ENCODE results near the gene PRKN. TPM values are rescaled to one million over a fixed set of nuclear protein-coding genes. Genes with fewer than 3 reads are reported as not detected.

The PRKN gene
- total RNA-seq, 1 experiment from 2014 or later: 1.2 TPM

- TF ChIP-seq CTCF (conservative IDR thresholded peaks at IDR 0.05; ENCODE audit: low read depth, low read length) (no peak), EZH2 (IDR thresholded peaks at IDR 0.05; ENCODE audit: borderline replicate concordance, low read depth, low read length, poor library complexity, severe bottlenecking) (no peak)
- Histone ChIP-seq H3K36me3 (ENCODE audit: insufficient read depth, low read length, poor library complexity, severe bottlenecking) (no peaks in the 10 kb centered on the region), H3K4me3 (ENCODE audit: low read depth, low read length, poor library complexity, severe bottlenecking) (no peak overlapping the region), H3K4me1 (ENCODE audit: insufficient read depth, low read length, poor library complexity, severe bottlenecking) (no peaks in the 10 kb centered on the region), H3K27ac (ENCODE audit: low read depth, low read length, poor library complexity, severe bottlenecking) (no peak overlapping the region), H3K9me3 (ENCODE audit: low read depth, low read length, poor library complexity, severe bottlenecking) (peaks cover 4% of the 10 kb centered on the region), H3K27me3 (replicated peaks; ENCODE audit: insufficient read depth, low read depth, low read length, poor library complexity) (no peaks in the 10 kb centered on the region)
- BruUV-seq (replicated peaks): no TSS peak
- DNase-seq (ENCODE audit: low spot score): no peak
- ChIA-PET CTCF (no interaction called here), POLR2A (ENCODE audit: low non-redundant PET) (no interaction called here)
- intact Hi-C loops (cut with micrococcal nuclease; ENCODE audit: unreplicated experiment): no loop called here
Measured at GRCh38 chr6:162032620-162033019, 694.9 kb downstream of the PRKN start.

GRCh38 chr6:162029873-162030576, 697.5 kb downstream of the PRKN start:
- POLR2A ChIA-PET (ENCODE audit: low non-redundant PET): no interaction called here

GRCh38 chr6:162026843-162027242, 700.7 kb downstream of the PRKN start:
- H3K4me3 ChIP-seq (ENCODE audit: low read depth, low read length, poor library complexity, severe bottlenecking): no peak overlapping the region
- no peak overlapping the region for H3K27ac ChIP-seq (ENCODE audit: low read depth, low read length, poor library complexity, severe bottlenecking)
- no peaks in the 10 kb centered on the region for H3K36me3 ChIP-seq (ENCODE audit: insufficient read depth, low read length, poor library complexity, severe bottlenecking)
- DNase-seq (ENCODE audit: low spot score): no peak
- H3K9me3 ChIP-seq (ENCODE audit: low read depth, low read length, poor library complexity, severe bottlenecking): peaks cover 4% of the 10 kb centered on the region
- no peaks in the 10 kb centered on the region for H3K4me1 ChIP-seq (ENCODE audit: insufficient read depth, low read length, poor library complexity, severe bottlenecking)
- intact Hi-C loops (cut with micrococcal nuclease; ENCODE audit: unreplicated experiment): no loop called here
- CTCF ChIA-PET: no interaction called here
- BruUV-seq (replicated peaks): no TSS peak
- TF ChIP-seq EZH2 (IDR thresholded peaks at IDR 0.05; ENCODE audit: borderline replicate concordance, low read depth, low read length, poor library complexity, severe bottlenecking): no peak
- TF ChIP-seq CTCF (conservative IDR thresholded peaks at IDR 0.05; ENCODE audit: low read depth, low read length): no peak
- no peaks in the 10 kb centered on the region for H3K27me3 ChIP-seq (replicated peaks; ENCODE audit: insufficient read depth, low read depth, low read length, poor library complexity)
- POLR2A ChIA-PET (ENCODE audit: low non-redundant PET): no interaction called here

More at GRCh38 chr6:162029873-162030576, 697.5 kb downstream of the PRKN start:
- no peak for DNase-seq (ENCODE audit: low spot score)
- Histone ChIP-seq H3K4me3 (ENCODE audit: low read depth, low read length, poor library complexity, severe bottlenecking) (no peak overlapping the region), H3K4me1 (ENCODE audit: insufficient read depth, low read length, poor library complexity, severe bottlenecking) (no peaks in the 10 kb centered on the region), H3K36me3 (ENCODE audit: insufficient read depth, low read length, poor library complexity, severe bottlenecking) (no peaks in the 10 kb centered on the region), H3K27me3 (replicated peaks; ENCODE audit: insufficient read depth, low read depth, low read length, poor library complexity) (no peaks in the 10 kb centered on the region), H3K9me3 (ENCODE audit: low read depth, low read length, poor library complexity, severe bottlenecking) (peaks cover 4% of the 10 kb centered on the region), H3K27ac (ENCODE audit: low read depth, low read length, poor library complexity, severe bottlenecking) (no peak overlapping the region)
- TF ChIP-seq CTCF (conservative IDR thresholded peaks at IDR 0.05; ENCODE audit: low read depth, low read length) (no peak), EZH2 (IDR thresholded peaks at IDR 0.05; ENCODE audit: borderline replicate concordance, low read depth, low read length, poor library complexity, severe bottlenecking) (no peak)
- intact Hi-C loops (cut with micrococcal nuclease; ENCODE audit: unreplicated experiment): no loop called here
- no TSS peak for BruUV-seq (replicated peaks)
- CTCF ChIA-PET: no interaction called here

Data from A673 (cell line).